Testis (tissue), 3 donors: ENCODE measurements around the gene GNB1L. TPM values are rescaled to one million over a fixed set of nuclear protein-coding genes. Genes with fewer than 3 reads are reported as not detected.

ENCODE experiments used
- DNase-seq: peaks from one replicate; pipeline ENCODE4 v3.0.0-alpha.2; 2019
- H3K27ac ChIP-seq, 2 donors: fragments of 200-600 bp; sonication (generic); one replicate each; pipeline ENCODE4 v1.5.1; 2019
- H3K27me3 ChIP-seq: fragments of 200-600 bp; sonication (generic); one replicate; pipeline ENCODE4 v1.5.1; 2019
- H3K36me3 ChIP-seq: fragments of 200-600 bp; sonication (generic); one replicate; pipeline ENCODE4 v1.5.1; 2017; ENCODE audit warnings: low read depth; ENCODE audit errors: missing control alignments
- H3K4me1 ChIP-seq: fragments of 200-600 bp; sonication (generic); one replicate; pipeline ENCODE4 v1.5.1; 2019
- H3K4me3 ChIP-seq, 2 donors: fragments of 200-600 bp; sonication (generic); one replicate each; pipeline ENCODE4 v1.5.1; 2017 to 2019
- H3K9me3 ChIP-seq: fragments of 200-600 bp; sonication (generic); one replicate; pipeline ENCODE4 v1.5.1; 2017
- CTCF ChIP-seq, 3 experiments: fragments of 450-650 bp in 2 of 3; fragments of 200-600 bp in 1 of 3; sonication (generic) in 1 of 3; IDR thresholded peaks; one replicate each; pipeline ENCODE4 v1.5.1; 2016 to 2019; ENCODE audit warnings: antibody characterized with exemption in 3 of 3, mild to moderate bottlenecking in 2 of 3, moderate library complexity in 1 of 3
- POLR2A ChIP-seq: fragments of 450-650 bp; IDR thresholded peaks from one replicate; pipeline ENCODE4 v1.6.1; 2017; ENCODE audit warnings: antibody characterized with exemption, mild to moderate bottlenecking, moderate library complexity
- WGBS, 2 donors: methylation state at CpG; one replicate each; pipeline ENCODE4 v1.1.5; 2018; 5-methylcytosine and 5-hydroxymethylcytosine counted together
- intact Hi-C: fragments of 100-400 bp; cut with DNase I; formaldehyde crosslinking; loops from one replicate; pipeline ENCODE4 v1.15.1; 2023; ENCODE audit warnings: low total_unique reads
- polyA plus RNA-seq: library from polyadenylated mRNA; stranded (reverse); fragments of 350-450 nt; fragmentation: Illumina TruSeq; extraction: RNeasy Lipid Tissue Mini Kit (QIAGEN cat#74804); gene quantifications from one replicate; pipeline ENCODE4 v1.2.3, GENCODE V29; 2014; ENCODE audit warnings: low read depth, low replicate concordance; ENCODE audit not compliant: insufficient read depth
- total RNA-seq, 2 donors: library from RNA; depleted of rRNA; stranded (reverse); fragments of >200 nt; gene quantifications; one replicate each; pipeline ENCODE4 v1.2.3, GENCODE V29; 2016

The GNB1L gene
- total and polyA plus RNA-seq, 3 donors from 2014 or later, result 5.5 to 6.9 (median 6.0) TPM

- intact Hi-C loops, result no loop called here
- Histone ChIP-seq H3K36me3 (no peaks in the 10 kb centered on the region), H3K4me3 (no peak overlapping the region), H3K4me1 (no peaks in the 10 kb centered on the region), H3K27ac (no peak overlapping the region), H3K27me3 (no peaks in the 10 kb centered on the region), H3K9me3 (no peaks in the 10 kb centered on the region)
- 71 to 91% methylated on average over 13 to 17 of the region's 18 CpGs for WGBS, 2 donors
- no peak for TF ChIP-seq CTCF (IDR thresholded peaks at IDR 0.05)
- no peak for DNase-seq
Observed at GRCh38 chr22:19801340-19802000, 53.2 kb downstream of the GNB1L start.

GRCh38 chr22:19800761-19801244 lies 53.9 kb downstream of the GNB1L start:
- TF ChIP-seq CTCF (IDR thresholded peaks at IDR 0.05) (no peak), POLR2A (no peak)
- H3K9me3 ChIP-seq, result no peaks in the 10 kb centered on the region
- no peak overlapping the region for H3K4me3 ChIP-seq
- no peaks in the 10 kb centered on the region for H3K27me3 ChIP-seq
- 97% methylated on average over 13 of the region's 13 CpGs; no CpG with 5 or more reads in 1 of the 2 donors for WGBS, 2 donors
- peak; percentile 27 for DNase-seq
- intact Hi-C loops, result no loop called here
- no peak overlapping the region for H3K27ac ChIP-seq
- H3K4me1 ChIP-seq, result no peaks in the 10 kb centered on the region
- H3K36me3 ChIP-seq, result no peaks in the 10 kb centered on the region

- H3K36me3 ChIP-seq, result no peaks in the 10 kb centered on the region
- H3K4me3 ChIP-seq, result no peak overlapping the region
- no peaks in the 10 kb centered on the region for H3K9me3 ChIP-seq
- H3K27me3 ChIP-seq, result no peaks in the 10 kb centered on the region
- no peaks in the 10 kb centered on the region for H3K4me1 ChIP-seq
- TF ChIP-seq CTCF (IDR thresholded peaks at IDR 0.05), result no peak
- no peak for TF ChIP-seq POLR2A
- WGBS, 2 donors, result 85 to 94% methylated on average over 4 to 7 of the region's 8 CpGs
- no peak for DNase-seq
- no peak overlapping the region for H3K27ac ChIP-seq
- intact Hi-C loops, result no loop called here
Observed at GRCh38 chr22:19800306-19800705, 54.4 kb downstream of the GNB1L start.

- H3K9me3 ChIP-seq, result no peaks in the 10 kb centered on the region
- H3K27ac ChIP-seq, result no peak overlapping the region
- H3K4me3 ChIP-seq, result no peak overlapping the region
- 89 to 91% methylated on average over 20 to 35 of the region's 35 CpGs for WGBS, 2 donors
- no peaks in the 10 kb centered on the region for H3K27me3 ChIP-seq
- H3K36me3 ChIP-seq, result no peaks in the 10 kb centered on the region
- intact Hi-C loops, result no loop called here
- DNase-seq, result no peak
- no peak for TF ChIP-seq POLR2A
- TF ChIP-seq CTCF (IDR thresholded peaks at IDR 0.05), result no peak
- H3K4me1 ChIP-seq, result no peaks in the 10 kb centered on the region
Observed at GRCh38 chr22:19799322-19800190, 55.1 kb downstream of the GNB1L start.
